Muscle layer of duodenum (tissue), 2 donors: ENCODE data around the gene MTMR10.

ENCODE experiments used
- H3K27ac ChIP-seq: one replicate; pipeline ENCODE4 v1.7.0; 2013; ENCODE audit warnings: mild to moderate bottlenecking, low read length
- H3K27me3 ChIP-seq: one replicate; pipeline ENCODE4 v1.7.0; 2013; ENCODE audit warnings: low read depth, mild to moderate bottlenecking, control low read depth, low read length
- H3K36me3 ChIP-seq, 2 donors: one replicate each; pipeline ENCODE4 v1.7.0; 2013; ENCODE audit warnings: low read length in 2 of 2, control low read depth in 1 of 2, mild to moderate bottlenecking in 1 of 2; ENCODE audit not compliant: insufficient read depth in 2 of 2, control insufficient read depth in 1 of 2
- H3K4me1 ChIP-seq, 2 donors: one replicate each; pipeline ENCODE4 v1.7.0; 2013; ENCODE audit warnings: low read length in 2 of 2, mild to moderate bottlenecking in 2 of 2, control low read depth in 1 of 2, moderate library complexity in 1 of 2; ENCODE audit not compliant: insufficient read depth in 2 of 2, control insufficient read depth in 1 of 2
- H3K4me3 ChIP-seq, 2 donors: one replicate each; pipeline ENCODE4 v1.7.0; 2013; ENCODE audit warnings: low read length in 2 of 2, low read depth in 1 of 2, mild to moderate bottlenecking in 1 of 2
- H3K9me3 ChIP-seq, 2 donors: one replicate each; pipeline ENCODE4 v1.7.0; 2013; ENCODE audit warnings: low read length in 2 of 2, control low read depth in 1 of 2, mild to moderate bottlenecking in 1 of 2; ENCODE audit not compliant: control insufficient read depth in 1 of 2
- donor health status: healthy.

The MTMR10 gene

GRCh38 chr15:30984118-30984517 lies 7.3 kb downstream of the MTMR10 start:
- H3K27ac ChIP-seq, result no peak overlapping the region
- peaks cover 8 to 19% of the 10 kb centered on the region in 2 donors for H3K36me3 ChIP-seq
- H3K4me1 ChIP-seq, result peaks cover 10 to 41% of the 10 kb centered on the region in 2 donors
- no peaks in the 10 kb centered on the region for H3K27me3 ChIP-seq
- H3K9me3 ChIP-seq, result no peaks in the 10 kb centered on the region
- H3K4me3 ChIP-seq, result peak overlapping the region in 1 of 2 donors; percentile 14

DNA sequence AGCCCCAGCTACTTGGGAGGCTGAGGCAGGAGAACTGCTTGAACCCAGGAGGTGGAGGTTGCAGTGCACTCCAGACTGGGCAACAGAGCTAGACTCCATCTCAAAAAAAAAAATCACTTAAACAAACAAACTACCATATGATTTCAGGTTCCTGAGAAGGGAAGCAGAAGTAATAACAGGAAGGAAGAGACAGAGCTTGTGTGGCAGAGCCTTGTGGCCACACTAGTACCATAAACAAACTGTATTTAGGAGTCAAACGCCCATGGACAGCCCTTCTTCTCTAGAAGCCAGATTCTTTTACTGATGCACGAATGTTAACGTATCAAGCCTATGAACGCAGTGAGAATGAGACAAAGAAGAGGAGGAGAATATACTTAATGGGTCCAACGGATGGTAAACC lies 12.0 kb downstream of the MTMR10 start:
- no peak overlapping the region for H3K27ac ChIP-seq
- H3K27me3 ChIP-seq, result no peaks in the 10 kb centered on the region
- H3K4me1 ChIP-seq, result peaks cover 0 to 31% of the 10 kb centered on the region in 2 donors
- no peak overlapping the region for H3K4me3 ChIP-seq
- peaks cover 8 to 18% of the 10 kb centered on the region in 2 donors for H3K36me3 ChIP-seq
- H3K9me3 ChIP-seq, result no peaks in the 10 kb centered on the region

GRCh38 chr15:30978328-30978727 lies 13.1 kb downstream of the MTMR10 start:
- no peaks in the 10 kb centered on the region for H3K9me3 ChIP-seq
- no peak overlapping the region for H3K27ac ChIP-seq
- H3K4me1 ChIP-seq, result peaks cover 0 to 21% of the 10 kb centered on the region in 2 donors

DNA sequence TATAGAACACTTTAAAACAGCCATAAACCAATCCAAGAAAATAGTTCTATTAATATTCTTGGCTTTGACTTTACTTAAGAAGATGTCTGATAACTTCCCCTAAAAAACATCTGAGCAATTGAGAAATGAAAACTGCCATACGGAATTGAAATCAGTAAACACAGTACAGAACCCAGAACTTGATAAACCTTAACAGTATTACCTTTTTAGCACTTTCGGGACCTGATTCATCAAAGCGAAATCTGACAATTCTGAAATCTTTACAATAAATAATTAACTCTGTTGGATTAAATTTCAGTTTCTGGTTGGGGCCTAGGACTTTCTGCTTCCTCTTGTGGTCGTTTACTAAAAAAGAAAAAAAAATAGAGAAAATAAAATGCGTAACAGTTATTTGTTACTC lies 17.3 kb downstream of the MTMR10 start:
- no peaks in the 10 kb centered on the region for H3K27me3 ChIP-seq
- peaks cover 0 to 15% of the 10 kb centered on the region in 2 donors for H3K4me1 ChIP-seq
- H3K27ac ChIP-seq, result no peak overlapping the region
- no peaks in the 10 kb centered on the region for H3K9me3 ChIP-seq
- no peak overlapping the region for H3K4me3 ChIP-seq
- peaks cover 29 to 33% of the 10 kb centered on the region in 2 donors for H3K36me3 ChIP-seq

More at GRCh38 chr15:30978328-30978727, 13.1 kb downstream of the MTMR10 start:
- H3K36me3 ChIP-seq, result peaks cover 19 to 29% of the 10 kb centered on the region in 2 donors
- H3K27me3 ChIP-seq, result no peaks in the 10 kb centered on the region
- H3K4me3 ChIP-seq, result no peak overlapping the region

GRCh38 chr15:30973379-30973778 lies 18.0 kb downstream of the MTMR10 start:
- no peaks in the 10 kb centered on the region for H3K27me3 ChIP-seq
- H3K27ac ChIP-seq, result no peak overlapping the region
- peaks cover 0 to 14% of the 10 kb centered on the region in 2 donors for H3K4me1 ChIP-seq
- peaks cover 29 to 33% of the 10 kb centered on the region in 2 donors for H3K36me3 ChIP-seq
- H3K9me3 ChIP-seq, result no peaks in the 10 kb centered on the region
- no peak overlapping the region for H3K4me3 ChIP-seq

GRCh38 chr15:30969724-30970123 lies 21.7 kb downstream of the MTMR10 start:
- H3K27me3 ChIP-seq, result no peaks in the 10 kb centered on the region
- H3K4me3 ChIP-seq, result no peak overlapping the region
- H3K27ac ChIP-seq, result no peak overlapping the region
- H3K36me3 ChIP-seq, result peaks cover 40 to 44% of the 10 kb centered on the region in 2 donors
- H3K4me1 ChIP-seq, result no peaks in the 10 kb centered on the region
- H3K9me3 ChIP-seq, result no peaks in the 10 kb centered on the region

GRCh38 chr15:30963681-30964080 lies 27.7 kb downstream of the MTMR10 start:
- Histone ChIP-seq H3K9me3 (no peaks in the 10 kb centered on the region), H3K27ac (no peak overlapping the region), H3K4me3 (no peak overlapping the region), H3K4me1 (no peaks in the 10 kb centered on the region), H3K36me3 (peaks cover 42 to 51% of the 10 kb centered on the region in 2 donors), H3K27me3 (no peaks in the 10 kb centered on the region)

- Histone ChIP-seq H3K4me3 (no peak overlapping the region), H3K27ac (no peak overlapping the region), H3K36me3 (peaks cover 52 to 62% of the 10 kb centered on the region in 2 donors), H3K9me3 (no peaks in the 10 kb centered on the region), H3K4me1 (no peaks in the 10 kb centered on the region), H3K27me3 (no peaks in the 10 kb centered on the region)
These were observed 28.8 kb downstream of the MTMR10 start for GRCh38 chr15:30962659-30963058.

GRCh38 chr15:30962079-30962478 lies 29.3 kb downstream of the MTMR10 start:
- H3K9me3 ChIP-seq, result no peaks in the 10 kb centered on the region
- no peaks in the 10 kb centered on the region for H3K27me3 ChIP-seq
- no peaks in the 10 kb centered on the region for H3K4me1 ChIP-seq
- H3K36me3 ChIP-seq, result peaks cover 55 to 67% of the 10 kb centered on the region in 2 donors
- no peak overlapping the region for H3K27ac ChIP-seq
- H3K4me3 ChIP-seq, result no peak overlapping the region

GRCh38 chr15:30958219-30958618 lies 33.2 kb downstream of the MTMR10 start:
- H3K27me3 ChIP-seq, result no peaks in the 10 kb centered on the region
- H3K4me3 ChIP-seq, result no peak overlapping the region
- H3K36me3 ChIP-seq, result peaks cover 52 to 61% of the 10 kb centered on the region in 2 donors
- H3K9me3 ChIP-seq, result no peaks in the 10 kb centered on the region
- no peak overlapping the region for H3K27ac ChIP-seq
- no peaks in the 10 kb centered on the region for H3K4me1 ChIP-seq

- peaks cover 60 to 73% of the 10 kb centered on the region in 2 donors for H3K36me3 ChIP-seq
These were observed 35.0 kb downstream of the MTMR10 start for GRCh38 chr15:30956216-30957124.

More at GRCh38 chr15:30956216-30957124, 35.0 kb downstream of the MTMR10 start:
- no peak overlapping the region for H3K4me3 ChIP-seq
- no peak overlapping the region for H3K27ac ChIP-seq
- no peaks in the 10 kb centered on the region for H3K27me3 ChIP-seq
- no peaks in the 10 kb centered on the region for H3K4me1 ChIP-seq
- H3K9me3 ChIP-seq, result no peaks in the 10 kb centered on the region
